Heart left ventricle (tissue), 13 donors: ENCODE measurements around the gene ZBTB8A.

Source experiments
- POLR2A ChIP-seq, 2 donors: fragments of 450-650 bp; IDR thresholded peaks; one replicate each; pipeline ENCODE4 v1.6.1; 2017; ENCODE audit warnings: antibody characterized with exemption in 2 of 2, mild to moderate bottlenecking in 2 of 2, moderate library complexity in 2 of 2
- TF ChIP-seq, protein P1 (sequence below), 12 donors: fragments of 200-600 bp; sonication (generic) in 4 of 12; IDR thresholded peaks; one replicate each; pipeline versions ENCODE4 v1.5.0 to v1.8.0; 2018 to 2022; ENCODE audit warnings: antibody characterized with exemption in 12 of 12, mild to moderate bottlenecking in 5 of 12
- donor health status: ischemic (EF 13 %, LVEDD 7.1; RV severe dilation, severe dysfunction).
- donor health status: DM: no; HTN: yes; CAD: no.
- donor health status: DM: no; HTN: no; CAD: no.
- donor health status: ischemic (EF 25% LVEDD 6.9; RV normal size, moderate dysfunction).
- donor health status: ischemic (EF 25% LVEDD 5.7; RV mildly dilated, moderate dysfunction).
- donor health status: ischemic (EF 35%, LVEDD 5.7; RV mildly dilated, moderate dysfunction).
- donor health status: nonischemic (EF 11% LVEDD 7.7; RV severe dilation, severe dysfunction).
- donor health status: DM: yes; HTN: yes; CAD: no.
- donor health status: PGD.
- donor health status: ischemic (EF 29% LVEDD 5.4; RV normal size, mild dysfunction).
- donor health status: nonischemic (EF 23%, LVEDD 6.1; RV moderate dilation, normal function).

DNA sequence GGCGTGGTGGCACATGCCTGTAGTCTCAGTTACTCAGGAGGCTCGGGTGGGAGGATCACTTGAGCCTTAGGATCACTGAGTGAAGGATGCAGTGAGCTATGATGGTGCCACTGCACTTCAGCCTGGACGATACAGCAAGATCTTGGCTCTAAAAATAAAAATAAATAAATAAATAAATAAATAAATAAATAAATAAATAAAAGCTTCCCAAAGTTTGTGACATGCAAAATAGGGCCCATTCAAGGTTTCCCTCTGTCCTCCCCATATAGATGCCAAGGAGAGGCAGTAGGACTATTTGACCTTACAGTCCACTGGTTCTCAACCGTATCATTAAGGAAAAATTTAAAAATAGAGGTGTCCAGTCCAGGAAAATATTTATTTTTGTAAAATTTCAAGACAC lies 70.0 kb downstream of the ZBTB8A start:
- TF ChIP-seq, protein P1, sequence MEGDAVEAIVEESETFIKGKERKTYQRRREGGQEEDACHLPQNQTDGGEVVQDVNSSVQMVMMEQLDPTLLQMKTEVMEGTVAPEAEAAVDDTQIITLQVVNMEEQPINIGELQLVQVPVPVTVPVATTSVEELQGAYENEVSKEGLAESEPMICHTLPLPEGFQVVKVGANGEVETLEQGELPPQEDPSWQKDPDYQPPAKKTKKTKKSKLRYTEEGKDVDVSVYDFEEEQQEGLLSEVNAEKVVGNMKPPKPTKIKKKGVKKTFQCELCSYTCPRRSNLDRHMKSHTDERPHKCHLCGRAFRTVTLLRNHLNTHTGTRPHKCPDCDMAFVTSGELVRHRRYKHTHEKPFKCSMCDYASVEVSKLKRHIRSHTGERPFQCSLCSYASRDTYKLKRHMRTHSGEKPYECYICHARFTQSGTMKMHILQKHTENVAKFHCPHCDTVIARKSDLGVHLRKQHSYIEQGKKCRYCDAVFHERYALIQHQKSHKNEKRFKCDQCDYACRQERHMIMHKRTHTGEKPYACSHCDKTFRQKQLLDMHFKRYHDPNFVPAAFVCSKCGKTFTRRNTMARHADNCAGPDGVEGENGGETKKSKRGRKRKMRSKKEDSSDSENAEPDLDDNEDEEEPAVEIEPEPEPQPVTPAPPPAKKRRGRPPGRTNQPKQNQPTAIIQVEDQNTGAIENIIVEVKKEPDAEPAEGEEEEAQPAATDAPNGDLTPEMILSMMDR (IDR thresholded peaks at IDR 0.05): no peak
- no peak for TF ChIP-seq POLR2A (IDR thresholded peaks at IDR 0.05)
